ENCODE measurements around the gene PCDH9.

The PCDH9 gene

GRCh38 chr13:66875264-66875663, 354.9 kb downstream of the PCDH9 start:
- Histone ChIP-seq H3K9ac (ENCODE audit: low read length) (no peak overlapping the region), H4K20me1 (ENCODE audit: insufficient read depth, low read length) (no peaks in the 10 kb centered on the region), H3K36me3 (ENCODE audit: insufficient read depth, low read length) (no peaks in the 10 kb centered on the region), H3K4me2 (ENCODE audit: low read length) (no peak overlapping the region), H3K79me2 (ENCODE audit: insufficient read depth, low read length) (no peaks in the 10 kb centered on the region), H3K27ac (ENCODE audit: low read depth, low read length, poor library complexity, severe bottlenecking) (no peak overlapping the region), H3K4me1 (ENCODE audit: insufficient read depth, low read length, severe bottlenecking) (peaks cover 22% of the 10 kb centered on the region), H3K4me3 (ENCODE audit: low read depth, low read length, poor library complexity, severe bottlenecking) (no peak overlapping the region), H3K9me2 (ENCODE audit: low read depth, low read length) (no peaks in the 10 kb centered on the region), H2AFZ (ENCODE audit: low read length) (peak overlapping the region; percentile 10; the same call in 1 of the 2 replicates), H3K27me3 (ENCODE audit: insufficient read depth, low read length) (no peaks in the 10 kb centered on the region), H3F3A (ENCODE audit: insufficient read depth, low read length) (no peaks in the 10 kb centered on the region), H3K9me3 (ENCODE audit: low read length) (peaks cover 9% of the 10 kb centered on the region; the same call in 1 of the 2 replicates)
- TF ChIP-seq EZH2 (IDR thresholded peaks at IDR 0.05; ENCODE audit: borderline replicate concordance, low read length) (no peak), CTCF (IDR thresholded peaks at IDR 0.05; ENCODE audit: low read length) (no peak)

GRCh38 chr13:66864627-66865026, 365.5 kb downstream of the PCDH9 start:
- Histone ChIP-seq H2AFZ (ENCODE audit: low read length) (peak overlapping the region; percentile 77; the same call in 1 of the 2 replicates), H3K4me2 (ENCODE audit: low read length) (peak overlapping the region; percentile 6; the same call in 1 of the 2 replicates)

GRCh38 chr13:66860878-66861417, 369.2 kb downstream of the PCDH9 start:
- Histone ChIP-seq H3K27me3 (ENCODE audit: insufficient read depth, low read length) (no peaks in the 10 kb centered on the region), H3K9me3 (ENCODE audit: low read length) (peaks cover 20% of the 10 kb centered on the region), H3K9me2 (ENCODE audit: low read depth, low read length) (no peaks in the 10 kb centered on the region), H3K4me2 (ENCODE audit: low read length) (peak overlapping the region; percentile 31; the same call in 1 of the 2 replicates), H2AFZ (ENCODE audit: low read length) (peak overlapping the region; percentile 89), H3K4me1 (ENCODE audit: insufficient read depth, low read length, severe bottlenecking) (peaks cover 40% of the 10 kb centered on the region), H3K36me3 (ENCODE audit: insufficient read depth, low read length) (peaks cover 5% of the 10 kb centered on the region; the same call in 1 of the 2 replicates), H3K79me2 (ENCODE audit: insufficient read depth, low read length) (no peaks in the 10 kb centered on the region), H4K20me1 (ENCODE audit: insufficient read depth, low read length) (no peaks in the 10 kb centered on the region), H3K9ac (ENCODE audit: low read length) (no peak overlapping the region; the same call in 1 of the 2 replicates), H3K27ac (ENCODE audit: low read depth, low read length, poor library complexity, severe bottlenecking) (peak overlapping the region; percentile 33), H3F3A (ENCODE audit: insufficient read depth, low read length) (no peaks in the 10 kb centered on the region), H3K4me3 (ENCODE audit: low read depth, low read length, poor library complexity, severe bottlenecking) (no peak overlapping the region)
- no peak for TF ChIP-seq CTCF (IDR thresholded peaks at IDR 0.05; ENCODE audit: low read length)
- TF ChIP-seq EZH2 (IDR thresholded peaks at IDR 0.05; ENCODE audit: borderline replicate concordance, low read length), result no peak

More at GRCh38 chr13:66864627-66865026, 365.5 kb downstream of the PCDH9 start:
- Histone ChIP-seq H3K27me3 (ENCODE audit: insufficient read depth, low read length) (no peaks in the 10 kb centered on the region), H3K4me1 (ENCODE audit: insufficient read depth, low read length, severe bottlenecking) (peaks cover 25% of the 10 kb centered on the region), H3K9ac (ENCODE audit: low read length) (no peak overlapping the region), H3F3A (ENCODE audit: insufficient read depth, low read length) (no peaks in the 10 kb centered on the region), H3K4me3 (ENCODE audit: low read depth, low read length, poor library complexity, severe bottlenecking) (no peak overlapping the region), H3K9me3 (ENCODE audit: low read length) (peaks cover 28% of the 10 kb centered on the region), H3K36me3 (ENCODE audit: insufficient read depth, low read length) (peaks cover 5% of the 10 kb centered on the region; the same call in 1 of the 2 replicates), H3K27ac (ENCODE audit: low read depth, low read length, poor library complexity, severe bottlenecking) (no peak overlapping the region), H4K20me1 (ENCODE audit: insufficient read depth, low read length) (no peaks in the 10 kb centered on the region), H3K79me2 (ENCODE audit: insufficient read depth, low read length) (no peaks in the 10 kb centered on the region), H3K9me2 (ENCODE audit: low read depth, low read length) (no peaks in the 10 kb centered on the region)
- TF ChIP-seq EZH2 (IDR thresholded peaks at IDR 0.05; ENCODE audit: borderline replicate concordance, low read length) (no peak), CTCF (IDR thresholded peaks at IDR 0.05; ENCODE audit: low read length) (no peak)

Data from OCI-LY1 (cell line).